Measurements from ENCODE around the gene XPO5. TPM values are rescaled to one million over a fixed set of nuclear protein-coding genes. Genes with fewer than 3 reads are reported as not detected.

Gene XPO5
- total RNA-seq, 1 experiment from 2014 or later: 114 TPM

GRCh38 chr6:43532201-43532600, 43.6 kb downstream of the XPO5 start:
- no peak overlapping the region for H3K4ac ChIP-seq (ENCODE audit: low read depth, low read length)
- H2BK20ac ChIP-seq (ENCODE audit: low read depth, low read length, poor library complexity, severe bottlenecking): no peak overlapping the region
- H3K4me1 Mint-ChIP-seq: no peaks in the 10 kb centered on the region
- no peaks in the 10 kb centered on the region for H3K27me3 Mint-ChIP-seq (ENCODE audit: low read depth)
- no peak overlapping the region for H3K14ac ChIP-seq (ENCODE audit: insufficient read depth, low read length)
- no peak overlapping the region for H4K5ac ChIP-seq (ENCODE audit: insufficient read length, low read depth, low read length)
- no peak overlapping the region for H3K4me2 ChIP-seq (ENCODE audit: insufficient read depth, insufficient read length, low read length)
- no peak for TF ChIP-seq CTCF (conservative IDR thresholded peaks at IDR 0.05)
- H2BK12ac ChIP-seq (ENCODE audit: insufficient read length, low read depth, low read length): no peak overlapping the region
- H3K79me2 ChIP-seq (ENCODE audit: insufficient read depth, low read length): no peaks in the 10 kb centered on the region
- H3K9me3 ChIP-seq (ENCODE audit: control insufficient read depth, low read depth, low read length): no peaks in the 10 kb centered on the region
- H3K27ac Mint-ChIP-seq: no peak overlapping the region
- no peak overlapping the region for H3K27ac ChIP-seq (ENCODE audit: insufficient read length, low read depth, low read length)
- no peak overlapping the region for H3K23ac ChIP-seq (ENCODE audit: insufficient read length, low read depth, low read length)
- no peaks in the 10 kb centered on the region for H3K4me1 ChIP-seq (ENCODE audit: insufficient read depth, low read length)
- H4K91ac ChIP-seq (ENCODE audit: insufficient read length, low read depth, low read length): no peak overlapping the region
- H4K20me1 ChIP-seq (ENCODE audit: control insufficient read depth, insufficient read depth, insufficient read length): no peaks in the 10 kb centered on the region
- H2AK5ac ChIP-seq (ENCODE audit: insufficient read length, low read length): no peak overlapping the region
- no peak overlapping the region for H2BK5ac ChIP-seq (ENCODE audit: insufficient read length, low read length)
- H3K27me3 ChIP-seq (ENCODE audit: insufficient read depth, low read length): no peaks in the 10 kb centered on the region
- WGBS (ENCODE audit: extremely low coverage, insufficient read length, low lambda C conversion rate): no CpG with 5 or more reads among the region's 1 CpG
- no peaks in the 10 kb centered on the region for H3K79me1 ChIP-seq (ENCODE audit: insufficient read depth, low read depth, low read length, poor library complexity, severe bottlenecking)
- peaks cover 32 to 69% (median 58%) of the 10 kb centered on the region in 3 experiments; a peak in 6 of 7 replicates for H3K36me3 Mint-ChIP-seq (ENCODE audit: insufficient read depth in 1 of 3, low read depth in 3 of 3)
- H4K8ac ChIP-seq (replicated peaks; ENCODE audit: insufficient read length, low read depth, low read length): no peak overlapping the region
- no peak overlapping the region for H3K9ac ChIP-seq (ENCODE audit: extremely low read depth, insufficient read length, low read length)
- no peak for DNase-seq
- H2BK15ac ChIP-seq (ENCODE audit: low read depth, low read length): no peak overlapping the region
- no peak overlapping the region for H2BK120ac ChIP-seq (ENCODE audit: low read depth, low read length, poor library complexity, severe bottlenecking)
- H3K4me3 Mint-ChIP-seq: no peak overlapping the region
- no peak overlapping the region for H3K56ac ChIP-seq (ENCODE audit: insufficient read length, low read depth, low read length)
- H3K23me2 ChIP-seq (ENCODE audit: insufficient read length, low read depth, low read length, poor library complexity, severe bottlenecking): no peaks in the 10 kb centered on the region
- no peaks in the 10 kb centered on the region for H3K9me3 Mint-ChIP-seq
- H3K18ac ChIP-seq (ENCODE audit: insufficient read length, low read depth, low read length): no peak overlapping the region
- H2AFZ ChIP-seq (ENCODE audit: low read length): no peak overlapping the region
- no peak overlapping the region for H3T11ph ChIP-seq (ENCODE audit: low read length)
